ENCODE results near the gene MIS12. TPM values are rescaled to one million over a fixed set of nuclear protein-coding genes. Genes with fewer than 3 reads are reported as not detected.
A peak's percentile ranks its signal among the peaks of the same experiment; 100 is the strongest.

Gene MIS12
- total and polyA plus RNA-seq, 9 of the 15 experiments (the other 6 are each of a cell fraction or from before 2014, with no cell fraction given) = 13.5 to 31.9 (median 25.5) TPM

- H3K9me1 ChIP-seq (ENCODE audit: control insufficient read depth, insufficient read depth, low read length) = peaks cover 4% of the 10 kb centered on the region
- H3K27me3 ChIP-seq (ENCODE audit: control insufficient read depth in 2 of 2, insufficient read depth in 2 of 2, low read length in 2 of 2) = no peaks in the 10 kb centered on the region
- H3K4me1 ChIP-seq (replicated peaks in 1 of 2; ENCODE audit: control insufficient read depth in 2 of 2, insufficient read depth in 2 of 2, low read length in 2 of 2) = peaks cover 7% of the 10 kb centered on the region in 2 experiments; a peak in 3 of 5 replicates
- 100% methylated on average over 5 of the region's 10 CpGs for WGBS (ENCODE audit: insufficient coverage, low coverage, missing lambda C conversion rate)
- ChIA-PET POLR2A (interaction anchor here (0.6 kb wide), 1 partner anchor 117 kb away, joined by 3 read pairs; no protein-coding TSS in a partner anchor), CTCF (ENCODE audit: low intra/inter-chr PET ratio) (no interaction called here)
- no peak for TF ChIP-seq HIVEP1 (CRISPR knock-in tag; IDR thresholded peaks at IDR 0.05)
- TF ChIP-seq NFIC (IDR thresholded peaks at IDR 0.05) = peak; percentile 68
- H3K4me3 ChIP-seq = no peak overlapping the region
- H2AFZ ChIP-seq (ENCODE audit: low read depth, low read length) = no peak overlapping the region
- H3K9me3 ChIP-seq (replicated peaks; ENCODE audit: control insufficient read depth, insufficient read depth, low read depth, low read length) = no peaks in the 10 kb centered on the region
- DNase-seq (ENCODE audit: extremely low read depth in 1 of 4, low spot score in 3 of 4) (no peak), ATAC-seq (no peak), FAIRE-seq (no peak)
- peaks cover 52% of the 10 kb centered on the region for H3K36me3 ChIP-seq (ENCODE audit: control insufficient read depth, insufficient read depth, low read length)
- intact Hi-C loops (cut with micrococcal nuclease) (no loop called here), in situ Hi-C loops (cut with MboI) (no loop called here)
- H3K9ac ChIP-seq (ENCODE audit: insufficient read depth in 1 of 2, low read depth in 2 of 2, low read length in 2 of 2) = no peak overlapping the region
- no peak overlapping the region for H3K4me2 ChIP-seq (ENCODE audit: insufficient read depth, low read length)
- H4K20me1 ChIP-seq (replicated peaks; ENCODE audit: control insufficient read depth, insufficient read depth, low read length) = no peaks in the 10 kb centered on the region
- no peaks in the 10 kb centered on the region for H3K79me2 ChIP-seq (ENCODE audit: control insufficient read depth, insufficient read depth, low read length)
- H3K27ac ChIP-seq (ENCODE audit: extremely low read depth, low read depth, low read length) = no peak overlapping the region
- BruUV-seq (replicated peaks) = no TSS peak
Observed at GRCh38 chr17:5514976-5515375, 28.6 kb downstream of the MIS12 start.

DNA sequence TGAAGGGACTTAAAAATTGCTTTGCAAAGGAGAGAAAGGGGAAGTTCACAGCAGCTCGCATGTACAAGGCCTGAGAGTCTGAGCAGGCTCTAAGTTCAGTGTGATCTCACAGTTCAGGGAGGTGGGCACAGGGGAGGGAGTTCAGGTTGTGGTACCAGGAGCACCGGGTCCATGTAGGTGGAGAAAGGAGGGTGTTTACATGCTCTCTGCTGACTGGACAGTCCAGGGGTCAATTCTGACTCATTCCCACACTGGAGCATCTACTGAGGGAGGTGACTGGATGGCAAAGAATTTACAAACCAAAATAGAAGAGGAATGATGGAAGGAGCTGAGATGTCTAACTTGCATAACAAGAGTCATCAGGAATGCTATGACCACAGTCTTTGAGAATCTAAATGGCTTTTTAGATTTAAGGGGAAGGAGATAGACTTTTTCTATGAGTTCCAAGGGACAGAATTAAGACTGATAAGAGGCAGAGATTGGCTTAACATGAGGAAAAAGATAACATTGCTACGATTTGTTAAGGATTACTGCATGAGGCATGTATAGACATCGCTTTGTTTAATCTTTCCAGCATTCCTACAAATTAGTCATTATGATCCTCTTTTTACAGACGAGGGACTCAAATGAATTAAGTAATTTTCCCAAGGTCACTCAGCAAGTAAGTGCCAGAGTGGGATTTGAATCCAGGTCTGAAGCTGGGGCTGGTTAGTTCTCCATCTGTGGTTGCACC lies 29.9 kb downstream of the MIS12 start:
- in situ Hi-C loops (cut with MboI) (no loop called here), intact Hi-C loops (cut with micrococcal nuclease) (no loop called here)
- peaks cover 60% of the 10 kb centered on the region for H3K36me3 ChIP-seq (ENCODE audit: control insufficient read depth, insufficient read depth, low read length)
- BruUV-seq (replicated peaks) = no TSS peak
- DNase-seq (ENCODE audit: extremely low read depth in 1 of 4, low spot score in 3 of 4) = peak in 1 of 4 experiments; percentile 15
- no peak overlapping the region for H3K27ac ChIP-seq (ENCODE audit: extremely low read depth, low read depth, low read length)
- H2AFZ ChIP-seq (ENCODE audit: low read depth, low read length) = no peak overlapping the region
- no peaks in the 10 kb centered on the region for H3K79me2 ChIP-seq (ENCODE audit: control insufficient read depth, insufficient read depth, low read length)
- WGBS (ENCODE audit: insufficient coverage, low coverage, missing lambda C conversion rate) = 75% methylated on average over 4 of the region's 5 CpGs
- no peaks in the 10 kb centered on the region for H3K27me3 ChIP-seq (ENCODE audit: control insufficient read depth in 2 of 2, insufficient read depth in 2 of 2, low read length in 2 of 2)
- ChIA-PET POLR2A (no interaction called here), CTCF (ENCODE audit: low intra/inter-chr PET ratio) (no interaction called here)
- no peak overlapping the region for H3K9ac ChIP-seq (ENCODE audit: insufficient read depth in 1 of 2, low read depth in 2 of 2, low read length in 2 of 2)
- no peak overlapping the region for H3K4me2 ChIP-seq (ENCODE audit: insufficient read depth, low read length)
- no peak overlapping the region for H3K4me3 ChIP-seq
- ATAC-seq = no peak
- no peaks in the 10 kb centered on the region for H3K9me3 ChIP-seq (replicated peaks; ENCODE audit: control insufficient read depth, insufficient read depth, low read depth, low read length)
- peaks cover 4% of the 10 kb centered on the region for H3K9me1 ChIP-seq (ENCODE audit: control insufficient read depth, insufficient read depth, low read length)
- no peak for FAIRE-seq
- no peaks in the 10 kb centered on the region for H4K20me1 ChIP-seq (replicated peaks; ENCODE audit: control insufficient read depth, insufficient read depth, low read length)
- peaks cover 5 to 7% of the 10 kb centered on the region in 2 experiments; a peak in 3 of 5 replicates for H3K4me1 ChIP-seq (replicated peaks in 1 of 2; ENCODE audit: control insufficient read depth in 2 of 2, insufficient read depth in 2 of 2, low read length in 2 of 2)
- TF ChIP-seq ZNF551 (CRISPR knock-in tag; IDR thresholded peaks at IDR 0.05) (no peak), CCNT2 (IDR thresholded peaks at IDR 0.05; ENCODE audit: borderline replicate concordance, extremely low read depth, insufficient read length, low read depth, low read length) (no peak), USF2 (CRISPR knock-in tag; IDR thresholded peaks at IDR 0.05) (no peak), RNF2 (IDR thresholded peaks at IDR 0.05) (no peak), TSHZ1 (CRISPR knock-in tag; IDR thresholded peaks at IDR 0.05) (no peak), RB1 (IDR thresholded peaks at IDR 0.05; ENCODE audit: low read depth) (no peak), NR1H2 (CRISPR knock-in tag; IDR thresholded peaks at IDR 0.05) (no peak), GATA2 (CRISPR knock-in tag; IDR thresholded peaks at IDR 0.05) (no peak), CHD2 (IDR thresholded peaks at IDR 0.05; ENCODE audit: low read depth, low read length) (no peak), HNRNPLL (IDR thresholded peaks at IDR 0.05; ENCODE audit: low read depth, low read length, poor library complexity, severe bottlenecking) (no peak)

Data from K562 (cell line).